Endodermal cell (in vitro differentiated cells): ENCODE measurements around the gene NECTIN4. TPM values are rescaled to one million over a fixed set of nuclear protein-coding genes. Genes with fewer than 3 reads are reported as not detected.

Experiments used
- DNase-seq: peaks from one replicate; pipeline ENCODE4 v3.0.0-alpha.2; 2017
- H3K27ac ChIP-seq: 2 replicates; pipeline ENCODE4 v1.5.1; 2013; ENCODE audit warnings: mild to moderate bottlenecking, low read depth, low read length, moderate library complexity
- H3K27me3 ChIP-seq: 2 replicates; pipeline ENCODE4 v1.6.1; 2013; ENCODE audit warnings: mild to moderate bottlenecking, low read length, moderate library complexity; ENCODE audit not compliant: insufficient read depth, control insufficient read depth, poor library complexity, severe bottlenecking
- H3K36me3 ChIP-seq: 2 replicates; pipeline ENCODE4 v1.7.0; 2013; ENCODE audit warnings: mild to moderate bottlenecking, low read length, moderate library complexity; ENCODE audit not compliant: control insufficient read depth, insufficient read depth
- H3K4me1 ChIP-seq: one replicate; pipeline ENCODE4 v1.7.0; 2013; ENCODE audit warnings: low read length; ENCODE audit not compliant: control insufficient read depth, insufficient read depth
- H3K4me3 ChIP-seq: 2 replicates; pipeline ENCODE4 v1.5.1; 2013; ENCODE audit warnings: mild to moderate bottlenecking, low read length, moderate library complexity
- H3K9ac ChIP-seq: 2 replicates; pipeline ENCODE4 v1.6.1; 2013; ENCODE audit warnings: mild to moderate bottlenecking, low read length, moderate library complexity; ENCODE audit not compliant: poor library complexity, severe bottlenecking; ENCODE audit errors: extremely low read depth
- H3K9me3 ChIP-seq: 2 replicates; pipeline ENCODE4 v1.6.1; 2013; ENCODE audit warnings: mild to moderate bottlenecking, low read length, moderate library complexity; ENCODE audit not compliant: control insufficient read depth
- H3K27ac Mint-ChIP-seq: 2 replicates; pipeline ENCODE4 v1.8.0; 2020; ENCODE audit warnings: mixed read lengths
- H3K27me3 Mint-ChIP-seq: 2 replicates; pipeline ENCODE4 v1.8.0; 2021; ENCODE audit warnings: mild to moderate bottlenecking, mixed read lengths; ENCODE audit not compliant: insufficient read depth
- H3K36me3 Mint-ChIP-seq: 2 replicates; pipeline ENCODE4 v1.8.0; 2020; ENCODE audit warnings: low read depth, mixed read lengths
- H3K4me1 Mint-ChIP-seq: 2 replicates; pipeline ENCODE4 v1.8.0; 2020; ENCODE audit warnings: mixed read lengths
- H3K4me3 Mint-ChIP-seq: 2 replicates; pipeline ENCODE4 v1.8.0; 2020; ENCODE audit warnings: mild to moderate bottlenecking, moderate library complexity, mixed read lengths
- H3K9me3 Mint-ChIP-seq: 2 replicates; pipeline ENCODE4 v1.8.0; 2020; ENCODE audit warnings: mild to moderate bottlenecking, mixed read lengths
- CTCF ChIP-seq: fragments of 200-600 bp; sonication (generic); conservative IDR thresholded peaks from 2 replicates; pipeline ENCODE4 v1.5.0; 2021; ENCODE audit warnings: antibody characterized with exemption, mild to moderate bottlenecking
- WGBS, 2 experiments: methylation state at CpG; one replicate each; pipeline versions ENCODE4 v1.1.5 to v1.1.7; 2013; ENCODE audit warnings: missing lambda C conversion rate in 2 of 2, mixed read lengths in 1 of 2; ENCODE audit not compliant: insufficient coverage in 1 of 2, insufficient read length in 1 of 2; 5-methylcytosine and 5-hydroxymethylcytosine counted together
- total RNA-seq, 2 donors: library from RNA; stranded (reverse); fragmentation: NEBNext Ultra II Directional in 1 of 2; extraction: Animal tissue kit (Norgen Biotek cat#: 25700) in 1 of 2; gene quantifications; 2 replicates in 1 of 2; 3 replicates in 1 of 2; pipeline ENCODE4 v1.2.1, GENCODE V29; 2021

The NECTIN4 gene
- total RNA-seq, 2 donors from 2014 or later = not detected

- no peaks in the 10 kb centered on the region for H3K27me3 ChIP-seq
- H3K36me3 ChIP-seq = peaks cover 7% of the 10 kb centered on the region
- Mint-ChIP-seq H3K36me3 (peaks cover 12% of the 10 kb centered on the region), H3K27ac (no peak overlapping the region), H3K4me3 (peak overlapping the region; percentile 77), H3K4me1 (peaks cover 25% of the 10 kb centered on the region), H3K27me3 (peaks cover 22% of the 10 kb centered on the region), H3K9me3 (peaks cover 13% of the 10 kb centered on the region)
- no peak overlapping the region for H3K4me3 ChIP-seq
- H3K9me3 ChIP-seq = no peaks in the 10 kb centered on the region
- no peak overlapping the region for H3K9ac ChIP-seq
- no peak for DNase-seq
- WGBS, 2 experiments = 94 to 96% methylated on average over 8 to 18 of the region's 18 CpGs
- peaks cover 9% of the 10 kb centered on the region for H3K4me1 ChIP-seq
- no peak overlapping the region for H3K27ac ChIP-seq
- TF ChIP-seq CTCF = no peak
Measured at GRCh38 chr1:161047436-161048420, 41.6 kb downstream of the NECTIN4 start.

GRCh38 chr1:161046605-161047228 is 42.6 kb downstream of the NECTIN4 start:
- Histone ChIP-seq H3K4me3 (peak overlapping the region; percentile 97), H3K9me3 (no peaks in the 10 kb centered on the region), H3K9ac (peak overlapping the region; percentile 90), H3K27me3 (no peaks in the 10 kb centered on the region), H3K36me3 (peaks cover 17% of the 10 kb centered on the region), H3K4me1 (peaks cover 9% of the 10 kb centered on the region), H3K27ac (no peak overlapping the region)
- Mint-ChIP-seq H3K4me1 (peaks cover 20% of the 10 kb centered on the region), H3K4me3 (peak overlapping the region; percentile 77), H3K36me3 (peaks cover 21% of the 10 kb centered on the region), H3K27ac (peak overlapping the region; percentile 98), H3K27me3 (peaks cover 22% of the 10 kb centered on the region), H3K9me3 (peaks cover 13% of the 10 kb centered on the region)
- DNase-seq = no peak
- WGBS, 2 experiments = 79 to 86% methylated on average over 1 to 2 of the region's 2 CpGs
- TF ChIP-seq CTCF = no peak

GRCh38 chr1:161045736-161046604 is 43.4 kb downstream of the NECTIN4 start, which contains the start of gene USF1:
Gene USF1 (minus strand): TSS chr1:161045977. CDS start chr1:161043275, 2,702 bp downstream.
- TF ChIP-seq CTCF = no peak
- Mint-ChIP-seq H3K27ac (peak within 1 kb of the TSS; percentile 98), H3K36me3 (peaks cover 29% of the 10 kb centered on the region), H3K9me3 (peaks cover 13% of the 10 kb centered on the region), H3K27me3 (peaks cover 22% of the 10 kb centered on the region), H3K4me1 (peaks cover 20% of the 10 kb centered on the region), H3K4me3 (peak within 1 kb of the TSS; percentile 77)
- no peaks in the 10 kb centered on the region for H3K27me3 ChIP-seq
- H3K27ac ChIP-seq = peak within 1 kb of the TSS; percentile 91
- no peaks in the 10 kb centered on the region for H3K9me3 ChIP-seq
- H3K4me3 ChIP-seq = peak within 1 kb of the TSS; percentile 97
- peaks cover 22% of the 10 kb centered on the region for H3K36me3 ChIP-seq
- peaks cover 9% of the 10 kb centered on the region for H3K4me1 ChIP-seq
- 0 to 1% methylated on average over 15 to 29 of the region's 29 CpGs for WGBS, 2 experiments
- peak; percentile 97 for DNase-seq
- H3K9ac ChIP-seq = peak within 1 kb of the TSS; percentile 90
